HepG2 (cell line): ENCODE measurements around the gene SEC24D. TPM values are rescaled to one million over a fixed set of nuclear protein-coding genes. Genes with fewer than 3 reads are reported as not detected.

Source experiments
- ATAC-seq: fragments of 200-7000 bp; cut with Tn5 transposase; 3 replicates; pipeline ENCODE4 v1.9.1; 2020; ENCODE audit warnings: mild to moderate bottlenecking, moderate library complexity
- BruUV-seq: library from RNA; stranded (reverse); fragments of 400-500 nt; replicated peaks from 2 replicates; lab custom pipeline; 2021; lab: Mats Ljungman, UMichigan
- CTCF ChIA-PET: fragments of 300-600 bp; formaldehyde crosslinking; extraction: SDS; loops from one replicate; lab custom pipeline; 2021; ENCODE audit warnings: low total read pairs, inconsistent platforms, low intra/inter-chr PET ratio; lab: Yijun Ruan, JAX
- POLR2A ChIA-PET: fragments of 350-600 bp; sonication (Branson Sonifier 250); formaldehyde crosslinking; loops from one replicate; lab custom pipeline; 2020; ENCODE audit warnings: antibody characterized with exemption, inconsistent platforms; lab: Yijun Ruan, JAX
- DNase-seq: peaks from one replicate; pipeline ENCODE4 v3.0.0-alpha.2; 2015; ENCODE audit warnings: low spot score
- FAIRE-seq: peaks from 3 replicates; lab custom pipeline; 2011; peaks lifted over from hg19 to GRCh38; lab: Jason Lieb, UNC
- H2AFZ ChIP-seq: one replicate; pipeline ENCODE4 v1.6.1; 2011; ENCODE audit warnings: low read length, inconsistent platforms
- H3K27ac ChIP-seq: fragments of 300-600 bp; 3 replicates; pipeline ENCODE4 v1.8.0; 2011; ENCODE audit warnings: mixed run types, mild to moderate bottlenecking, mixed read lengths, low read length, inconsistent platforms; ENCODE audit not compliant: insufficient read depth; ENCODE audit errors: extremely low read length
- H3K27me3 ChIP-seq, 2 experiments: fragments of 200-600 bp in 1 of 2; 2 replicates in 1 of 2; 3 replicates in 1 of 2; pipeline versions ENCODE4 v1.6.0 to v1.8.0; 2011; ENCODE audit warnings: low read length in 2 of 2, mild to moderate bottlenecking in 2 of 2, moderate library complexity in 2 of 2, inconsistent platforms in 1 of 2; ENCODE audit not compliant: insufficient read depth in 2 of 2, control insufficient read depth in 1 of 2
- H3K36me3 ChIP-seq, 2 experiments: fragments of 200-600 bp in 1 of 2; replicated peaks in 1 of 2; 2 replicates in 1 of 2; 3 replicates in 1 of 2; pipeline versions ENCODE4 v1.5.1 to v1.8.0; 2011; ENCODE audit warnings: low read length in 2 of 2, inconsistent platforms in 1 of 2; ENCODE audit not compliant: insufficient read depth in 2 of 2, control insufficient read depth in 1 of 2
- H3K4me1 ChIP-seq: 2 replicates; pipeline ENCODE4 v1.5.1; 2012; ENCODE audit warnings: low read length, inconsistent platforms; ENCODE audit not compliant: insufficient read depth
- H3K4me2 ChIP-seq: 2 replicates; pipeline ENCODE4 v1.6.0; 2011; ENCODE audit warnings: low read depth, low read length, inconsistent platforms
- H3K4me3 ChIP-seq, 3 experiments: fragments of 200-600 bp in 1 of 3; sonication (generic), shearing (Covaris generic) in 1 of 3; replicated peaks in 1 of 3; 2 replicates each; pipeline ENCODE4 v1.5.1; 2011 to 2016; ENCODE audit warnings: low read length in 3 of 3, inconsistent platforms in 2 of 3, low read depth in 2 of 3, mild to moderate bottlenecking in 2 of 3, control low read depth in 1 of 3, mixed read lengths in 1 of 3; ENCODE audit not compliant: insufficient read depth in 1 of 3
- H3K79me2 ChIP-seq: one replicate; pipeline ENCODE4 v1.6.1; 2011; ENCODE audit warnings: low read length, inconsistent platforms; ENCODE audit not compliant: insufficient read depth
- H3K9ac ChIP-seq: 2 replicates; pipeline ENCODE4 v1.6.0; 2011; ENCODE audit warnings: mild to moderate bottlenecking, low read depth, low read length, inconsistent platforms; ENCODE audit not compliant: insufficient read depth
- H3K9me3 ChIP-seq: 2 replicates; pipeline ENCODE4 v1.5.1; 2012; ENCODE audit warnings: mild to moderate bottlenecking, low read length
- H4K20me1 ChIP-seq: 2 replicates; pipeline ENCODE4 v1.6.0; 2011; ENCODE audit warnings: inconsistent platforms, mild to moderate bottlenecking, low read length, moderate library complexity; ENCODE audit not compliant: insufficient read depth
- ARID5B ChIP-seq: IDR thresholded peaks from 2 replicates; pipeline ENCODE4 v1.4.0; 2020; ENCODE audit warnings: mild to moderate bottlenecking, missing genetic modification reagents
- HOXA9 ChIP-seq: sonication (generic); formaldehyde crosslinking; IDR thresholded peaks from 2 replicates; pipeline ENCODE4 v1.8.1; 2022; ENCODE audit warnings: missing genetic modification reagents, mild to moderate bottlenecking, moderate library complexity, borderline replicate concordance
- TBX3 ChIP-seq: fragments of 450-650 bp; IDR thresholded peaks from 2 replicates; pipeline ENCODE4 v1.6.1; 2017; ENCODE audit warnings: antibody characterized with exemption, mild to moderate bottlenecking, inconsistent platforms, borderline replicate concordance
- ZFP62 ChIP-seq: sonication (generic); formaldehyde crosslinking; IDR thresholded peaks from 2 replicates; pipeline ENCODE4 v1.4.0; 2020; ENCODE audit warnings: missing genetic modification reagents
- ZNF232 ChIP-seq: sonication (generic); formaldehyde crosslinking; IDR thresholded peaks from 2 replicates; pipeline ENCODE4 v1.4.0; 2020; ENCODE audit warnings: missing genetic modification reagents, borderline replicate concordance
- ZNF619 ChIP-seq: sonication (generic); formaldehyde crosslinking; IDR thresholded peaks from 2 replicates; pipeline ENCODE4 v1.4.0; 2020; ENCODE audit warnings: mild to moderate bottlenecking, missing genetic modification reagents
- ZNF678 ChIP-seq: sonication (generic); formaldehyde crosslinking; IDR thresholded peaks from 2 replicates; pipeline ENCODE4 v1.4.0; 2020; ENCODE audit warnings: mild to moderate bottlenecking, missing genetic modification reagents
- ZNF737 ChIP-seq: sonication (generic); formaldehyde crosslinking; IDR thresholded peaks from 2 replicates; pipeline ENCODE4 v1.5.0; 2020; ENCODE audit warnings: missing genetic modification reagents, mild to moderate bottlenecking, borderline replicate concordance
- in situ Hi-C: cut with HindIII; loops from 2 replicates; pipeline ENCODE4 v1.10.0; 2017; ENCODE audit warnings: low pct_unique_long_range_greater_than_20kb; ENCODE audit not compliant: extremely low pct_ligation_motif_present
- intact Hi-C: fragments of 100-400 bp; cut with micrococcal nuclease; formaldehyde crosslinking; loops from one replicate; pipeline ENCODE4 v1.10.0; 2022; ENCODE audit not compliant: unreplicated experiment
- polyA plus RNA-seq, 8 experiments: library from polyadenylated mRNA; depleted of rRNA in 3 of 8; stranded (reverse) in 7 of 8; unstranded in 1 of 8; fragments of >200 nt; fragmentation: Illumina TruSeq in 4 of 8; extraction: Trizol in 4 of 8; gene quantifications; 2 replicates each; pipeline versions ENCODE4 v1.2.1 to v1.2.3, GENCODE V29; 2011 to 2016; ENCODE audit warnings: low read depth in 4 of 8, missing spikeins in 1 of 8, mixed read lengths in 1 of 8; ENCODE audit not compliant: insufficient read depth in 1 of 8
- total RNA-seq, 5 experiments: library from RNA; depleted of rRNA; stranded (reverse); fragments of >200 nt; fragmentation: Illumina TruSeq; extraction: Trizol; gene quantifications; 2 replicates each; pipeline ENCODE4 v1.2.3, GENCODE V29; 2016; ENCODE audit warnings: low read depth in 1 of 5
- TF ChIP-seq, protein P1 (sequence below): sonication (generic); formaldehyde crosslinking; IDR thresholded peaks from 2 replicates; pipeline ENCODE4 v1.8.1; 2023; ENCODE audit warnings: mild to moderate bottlenecking, inconsistent platforms, moderate library complexity, missing genetic modification reagents, borderline replicate concordance
- TF ChIP-seq, protein P2 (sequence below): sonication (generic); formaldehyde crosslinking; IDR thresholded peaks from 2 replicates; pipeline ENCODE4 v1.4.0; 2020; ENCODE audit warnings: missing genetic modification reagents
- TF ChIP-seq, protein P3 (sequence below): sonication (generic); formaldehyde crosslinking; conservative IDR thresholded peaks from 2 replicates; pipeline ENCODE4 v1.8.0; 2022; ENCODE audit warnings: low read depth, missing genetic modification reagents

SEC24D gene
- total and polyA plus RNA-seq, 2 of the 13 experiments (the other 11 are each of a cell fraction or from before 2014, with no cell fraction given) = 30.0 to 51.1 TPM

- TF ChIP-seq, protein P1, sequence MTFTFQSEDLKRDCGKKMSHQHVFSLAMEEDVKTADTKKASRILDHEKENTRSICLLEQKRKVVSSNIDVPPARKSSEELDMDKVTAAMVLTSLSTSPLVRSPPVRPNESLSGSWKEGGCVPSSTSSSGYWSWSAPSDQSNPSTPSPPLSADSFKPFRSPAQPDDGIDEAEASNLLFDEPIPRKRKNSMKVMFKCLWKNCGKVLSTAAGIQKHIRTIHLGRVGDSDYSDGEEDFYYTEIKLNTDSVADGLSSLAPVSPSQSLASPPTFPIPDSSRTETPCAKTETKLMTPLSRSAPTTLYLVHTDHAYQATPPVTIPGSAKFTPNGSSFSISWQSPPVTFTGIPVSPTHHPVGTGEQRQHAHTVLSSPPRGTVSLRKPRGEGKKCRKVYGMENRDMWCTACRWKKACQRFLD (CRISPR knock-in tag) = no peak
- TF ChIP-seq HOXA9 (CRISPR knock-in tag) = no peak
Measured at GRCh38 chr4:118790544-118790943, 45.4 kb downstream of the SEC24D start (continued).

GRCh38 chr4:118788911-118789310, 47.0 kb downstream of the SEC24D start:
- Histone ChIP-seq H3K9ac (no peak overlapping the region), H3K9me3 (no peaks in the 10 kb centered on the region), H3K79me2 (no peaks in the 10 kb centered on the region), H3K36me3 (peaks cover 0 to 17% of the 10 kb centered on the region in 2 experiments; a peak in 3 of 5 replicates), H2AFZ (no peak overlapping the region), H3K27ac (no peak overlapping the region), H4K20me1 (peaks cover 3% of the 10 kb centered on the region; the same call in 1 of the 2 replicates), H3K4me1 (no peaks in the 10 kb centered on the region), H3K27me3 (no peaks in the 10 kb centered on the region), H3K4me2 (no peak overlapping the region), H3K4me3 (no peak overlapping the region)
- BruUV-seq = no TSS peak
- CTCF ChIA-PET = no interaction called here
- DNase-seq (no peak), ATAC-seq (no peak), FAIRE-seq (no peak)
- POLR2A ChIA-PET = no interaction called here
- in situ Hi-C loops = no loop called here
- intact Hi-C loops = no loop called here
- TF ChIP-seq ZNF232 (CRISPR knock-in tag) = no peak
- TF ChIP-seq ZNF678 (CRISPR knock-in tag) = no peak
- TF ChIP-seq TBX3 = no peak
- TF ChIP-seq, protein P2, sequence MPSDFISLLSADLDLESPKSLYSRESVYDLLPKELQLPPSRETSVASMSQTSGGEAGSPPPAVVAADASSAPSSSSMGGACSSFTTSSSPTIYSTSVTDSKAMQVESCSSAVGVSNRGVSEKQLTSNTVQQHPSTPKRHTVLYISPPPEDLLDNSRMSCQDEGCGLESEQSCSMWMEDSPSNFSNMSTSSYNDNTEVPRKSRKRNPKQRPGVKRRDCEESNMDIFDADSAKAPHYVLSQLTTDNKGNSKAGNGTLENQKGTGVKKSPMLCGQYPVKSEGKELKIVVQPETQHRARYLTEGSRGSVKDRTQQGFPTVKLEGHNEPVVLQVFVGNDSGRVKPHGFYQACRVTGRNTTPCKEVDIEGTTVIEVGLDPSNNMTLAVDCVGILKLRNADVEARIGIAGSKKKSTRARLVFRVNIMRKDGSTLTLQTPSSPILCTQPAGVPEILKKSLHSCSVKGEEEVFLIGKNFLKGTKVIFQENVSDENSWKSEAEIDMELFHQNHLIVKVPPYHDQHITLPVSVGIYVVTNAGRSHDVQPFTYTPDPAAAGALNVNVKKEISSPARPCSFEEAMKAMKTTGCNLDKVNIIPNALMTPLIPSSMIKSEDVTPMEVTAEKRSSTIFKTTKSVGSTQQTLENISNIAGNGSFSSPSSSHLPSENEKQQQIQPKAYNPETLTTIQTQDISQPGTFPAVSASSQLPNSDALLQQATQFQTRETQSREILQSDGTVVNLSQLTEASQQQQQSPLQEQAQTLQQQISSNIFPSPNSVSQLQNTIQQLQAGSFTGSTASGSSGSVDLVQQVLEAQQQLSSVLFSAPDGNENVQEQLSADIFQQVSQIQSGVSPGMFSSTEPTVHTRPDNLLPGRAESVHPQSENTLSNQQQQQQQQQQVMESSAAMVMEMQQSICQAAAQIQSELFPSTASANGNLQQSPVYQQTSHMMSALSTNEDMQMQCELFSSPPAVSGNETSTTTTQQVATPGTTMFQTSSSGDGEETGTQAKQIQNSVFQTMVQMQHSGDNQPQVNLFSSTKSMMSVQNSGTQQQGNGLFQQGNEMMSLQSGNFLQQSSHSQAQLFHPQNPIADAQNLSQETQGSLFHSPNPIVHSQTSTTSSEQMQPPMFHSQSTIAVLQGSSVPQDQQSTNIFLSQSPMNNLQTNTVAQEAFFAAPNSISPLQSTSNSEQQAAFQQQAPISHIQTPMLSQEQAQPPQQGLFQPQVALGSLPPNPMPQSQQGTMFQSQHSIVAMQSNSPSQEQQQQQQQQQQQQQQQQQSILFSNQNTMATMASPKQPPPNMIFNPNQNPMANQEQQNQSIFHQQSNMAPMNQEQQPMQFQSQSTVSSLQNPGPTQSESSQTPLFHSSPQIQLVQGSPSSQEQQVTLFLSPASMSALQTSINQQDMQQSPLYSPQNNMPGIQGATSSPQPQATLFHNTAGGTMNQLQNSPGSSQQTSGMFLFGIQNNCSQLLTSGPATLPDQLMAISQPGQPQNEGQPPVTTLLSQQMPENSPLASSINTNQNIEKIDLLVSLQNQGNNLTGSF (CRISPR knock-in tag) = no peak
- no peak for TF ChIP-seq ZFP62
- TF ChIP-seq ZNF737 (CRISPR knock-in tag) = no peak
- TF ChIP-seq ZNF619 (CRISPR knock-in tag) = no peak
- TF ChIP-seq, protein P3, sequence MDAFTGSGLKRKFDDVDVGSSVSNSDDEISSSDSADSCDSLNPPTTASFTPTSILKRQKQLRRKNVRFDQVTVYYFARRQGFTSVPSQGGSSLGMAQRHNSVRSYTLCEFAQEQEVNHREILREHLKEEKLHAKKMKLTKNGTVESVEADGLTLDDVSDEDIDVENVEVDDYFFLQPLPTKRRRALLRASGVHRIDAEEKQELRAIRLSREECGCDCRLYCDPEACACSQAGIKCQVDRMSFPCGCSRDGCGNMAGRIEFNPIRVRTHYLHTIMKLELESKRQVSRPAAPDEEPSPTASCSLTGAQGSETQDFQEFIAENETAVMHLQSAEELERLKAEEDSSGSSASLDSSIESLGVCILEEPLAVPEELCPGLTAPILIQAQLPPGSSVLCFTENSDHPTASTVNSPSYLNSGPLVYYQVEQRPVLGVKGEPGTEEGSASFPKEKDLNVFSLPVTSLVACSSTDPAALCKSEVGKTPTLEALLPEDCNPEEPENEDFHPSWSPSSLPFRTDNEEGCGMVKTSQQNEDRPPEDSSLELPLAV (CRISPR knock-in tag) = no peak
- TF ChIP-seq ARID5B (CRISPR knock-in tag) = no peak
